SK-N-SH treated with all-trans-retinoic acid at 6 μM for 48 hours (cell line): ENCODE measurements around the gene GRB7.
"Not testable (repeated sequence)": the region's sequence is repeated elsewhere in the genome, so short reads cannot be mapped to it uniquely, and the experiment has no call there.

Experiments
- ATAC-seq: fragments of 200-7000 bp; cut with Tn5 transposase; 3 replicates; pipeline ENCODE4 v1.9.1; 2020; ENCODE audit warnings: mild to moderate bottlenecking, moderate library complexity
- ARNTL ChIP-seq: fragments of 450-650 bp; formaldehyde crosslinking; IDR thresholded peaks from 2 replicates; pipeline ENCODE4 v1.5.0; 2020; ENCODE audit warnings: low read depth, mild to moderate bottlenecking, moderate library complexity, borderline replicate concordance
- BACH2 ChIP-seq: fragments of 250-450 bp; sonication (Bioruptor Pico); IDR thresholded peaks from 2 replicates; pipeline ENCODE4 v1.9.0; 2021; ENCODE audit warnings: mild to moderate bottlenecking, borderline replicate concordance
- CREB5 ChIP-seq: fragments of 250-450 bp; sonication (Bioruptor Pico); IDR thresholded peaks from 2 replicates; pipeline ENCODE4 v1.5.1; 2020; ENCODE audit warnings: low read depth, mild to moderate bottlenecking, moderate library complexity
- CSDC2 ChIP-seq: fragments of 250-450 bp; sonication (Bioruptor Pico); IDR thresholded peaks from 2 replicates; pipeline ENCODE4 v1.5.0; 2020; ENCODE audit warnings: mild to moderate bottlenecking, moderate library complexity
- CSRNP3 ChIP-seq: fragments of 250-450 bp; sonication (Bioruptor Pico); IDR thresholded peaks from 2 replicates; pipeline ENCODE4 v1.5.1; 2021; ENCODE audit warnings: mild to moderate bottlenecking, moderate library complexity
- ESRRG ChIP-seq: fragments of 250-450 bp; sonication (Bioruptor Pico); IDR thresholded peaks from 2 replicates; pipeline ENCODE4 v1.6.1; 2021; ENCODE audit warnings: mild to moderate bottlenecking
- GLIS3 ChIP-seq: fragments of 250-450 bp; sonication (Bioruptor Pico); IDR thresholded peaks from 2 replicates; pipeline ENCODE4 v1.5.0; 2020; ENCODE audit warnings: mild to moderate bottlenecking, moderate library complexity
- ISL1 ChIP-seq: fragments of 250-450 bp; sonication (Bioruptor Pico); IDR thresholded peaks from 2 replicates; pipeline ENCODE4 v2.1.2; 2022; ENCODE audit warnings: mild to moderate bottlenecking, moderate library complexity
- OSR1 ChIP-seq: fragments of 250-450 bp; sonication (Bioruptor Pico); IDR thresholded peaks from 2 replicates; pipeline ENCODE4 v1.8.0; 2022; ENCODE audit warnings: moderate library complexity, mild to moderate bottlenecking, inconsistent platforms
- PATZ1 ChIP-seq: fragments of 250-450 bp; sonication (Bioruptor Pico); IDR thresholded peaks from 2 replicates; pipeline ENCODE4 v1.8.0; 2020; ENCODE audit warnings: mild to moderate bottlenecking, moderate library complexity, borderline replicate concordance
- POU6F1 ChIP-seq: fragments of 250-450 bp; sonication (Bioruptor Pico); IDR thresholded peaks from 2 replicates; pipeline ENCODE4 v1.8.0; 2021; ENCODE audit warnings: low read depth, mild to moderate bottlenecking, moderate library complexity, borderline replicate concordance
- PPARA ChIP-seq: fragments of 250-450 bp; sonication (Bioruptor Pico); IDR thresholded peaks from 2 replicates; pipeline ENCODE4 v1.5.0; 2020; ENCODE audit warnings: mild to moderate bottlenecking, borderline replicate concordance
- RARB ChIP-seq: fragments of 250-450 bp; sonication (Bioruptor Pico); IDR thresholded peaks from 2 replicates; pipeline ENCODE4 v1.8.0; 2021; ENCODE audit warnings: mild to moderate bottlenecking, moderate library complexity
- SNAI2 ChIP-seq: fragments of 250-450 bp; sonication (Bioruptor Pico); IDR thresholded peaks from 2 replicates; pipeline ENCODE4 v1.5.0; 2020; ENCODE audit warnings: mild to moderate bottlenecking, moderate library complexity
- TCF4 ChIP-seq: fragments of 250-450 bp; sonication (Bioruptor Pico); IDR thresholded peaks from 2 replicates; pipeline ENCODE4 v1.8.0; 2021; ENCODE audit warnings: mild to moderate bottlenecking, moderate library complexity, borderline replicate concordance
- TOX ChIP-seq: fragments of 250-450 bp; sonication (Bioruptor Pico); IDR thresholded peaks from 2 replicates; pipeline ENCODE4 v1.8.0; 2021; ENCODE audit warnings: mild to moderate bottlenecking, moderate library complexity, borderline replicate concordance
- ZFP3 ChIP-seq: fragments of 250-450 bp; sonication (Bioruptor Pico); IDR thresholded peaks from 2 replicates; pipeline ENCODE4 v1.5.0; 2020; ENCODE audit warnings: mild to moderate bottlenecking, moderate library complexity
- ZFP30 ChIP-seq: fragments of 450-650 bp; formaldehyde crosslinking; IDR thresholded peaks from 2 replicates; pipeline ENCODE4 v1.5.0; 2022; ENCODE audit warnings: mild to moderate bottlenecking, moderate library complexity
- ZNF565 ChIP-seq: fragments of 450-650 bp; formaldehyde crosslinking; conservative IDR thresholded peaks from 2 replicates; pipeline ENCODE4 v1.5.0; 2020; ENCODE audit warnings: low read depth, mild to moderate bottlenecking, moderate library complexity
- ZNF70 ChIP-seq: fragments of 450-650 bp; formaldehyde crosslinking; IDR thresholded peaks from 2 replicates; pipeline ENCODE4 v1.5.0; 2020; ENCODE audit warnings: mild to moderate bottlenecking, moderate library complexity
- ZNF8 ChIP-seq: fragments of 450-650 bp; formaldehyde crosslinking; IDR thresholded peaks from 2 replicates; pipeline ENCODE4 v1.5.0; 2020; ENCODE audit warnings: mild to moderate bottlenecking, moderate library complexity

The GRB7 gene

GRCh38 chr17:39747745-39748144 is 10.0 kb downstream of the GRB7 start:
- ATAC-seq, result no peak
- no peak for TF ChIP-seq ZNF70 (CRISPR knock-in tag)
- TF ChIP-seq ZFP30 (CRISPR knock-in tag), result no peak
- no peak for TF ChIP-seq ZNF8 (CRISPR knock-in tag)
- no peak for TF ChIP-seq TOX (CRISPR knock-in tag)
- no peak for TF ChIP-seq BACH2 (CRISPR knock-in tag)
- TF ChIP-seq CREB5, result no peak
- TF ChIP-seq POU6F1, result no peak

- ATAC-seq, result not testable (repeated sequence)
These were observed 10.8 kb downstream of the GRB7 start for GRCh38 chr17:39748444-39749034.

GRCh38 chr17:39750131-39751015 is 12.6 kb downstream of the GRB7 start:
- no peak for ATAC-seq
- TF ChIP-seq CSRNP3 (no peak), OSR1 (CRISPR knock-in tag) (no peak), ISL1 (CRISPR knock-in tag) (no peak), TCF4 (CRISPR knock-in tag) (no peak), PPARA (CRISPR knock-in tag) (no peak), POU6F1 (no peak), CREB5 (no peak), ZNF565 (no peak), ZFP3 (CRISPR knock-in tag) (no peak), TOX (CRISPR knock-in tag) (no peak), RARB (CRISPR knock-in tag) (no peak), SNAI2 (CRISPR knock-in tag) (no peak), CSDC2 (CRISPR knock-in tag) (no peak), BACH2 (CRISPR knock-in tag) (no peak), GLIS3 (CRISPR knock-in tag) (no peak), ESRRG (CRISPR knock-in tag) (no peak), PATZ1 (CRISPR knock-in tag) (no peak), ARNTL (CRISPR knock-in tag) (no peak)
- TF ChIP-seq, all 23 proteins: peak for 0
